Measurements from ENCODE around the gene RASSF5. TPM values are rescaled to one million over a fixed set of nuclear protein-coding genes. Genes with fewer than 3 reads are reported as not detected.

RASSF5 gene
- total and polyA plus RNA-seq, 2 of the 13 experiments (the other 11 are each of a cell fraction or from before 2014, with no cell fraction given) = 0.18 to 0.40 TPM

DNA sequence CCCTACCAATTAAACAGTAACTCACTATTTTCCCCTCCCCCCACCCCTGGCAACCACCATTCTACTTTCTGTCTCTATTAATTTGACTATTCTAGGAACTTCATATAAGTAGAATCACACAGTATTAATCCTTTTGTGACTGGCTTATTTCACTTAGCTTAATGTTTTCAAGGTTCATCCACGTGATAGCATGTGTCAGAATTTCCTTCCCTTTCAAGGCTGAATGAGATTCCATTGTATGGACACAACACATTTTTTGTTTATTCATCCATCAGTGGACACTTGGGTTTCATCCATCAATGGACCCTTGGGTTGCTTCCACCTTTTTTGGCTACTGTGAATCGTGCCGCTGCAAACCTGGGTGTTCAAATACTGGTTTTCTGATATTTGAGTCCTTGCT, 63.2 kb downstream of the RASSF5 start (continued):
- no peak for TF ChIP-seq TBL1XR1 (IDR thresholded peaks at IDR 0.05; ENCODE audit: borderline replicate concordance, low read length, partially characterized antibody)

DNA sequence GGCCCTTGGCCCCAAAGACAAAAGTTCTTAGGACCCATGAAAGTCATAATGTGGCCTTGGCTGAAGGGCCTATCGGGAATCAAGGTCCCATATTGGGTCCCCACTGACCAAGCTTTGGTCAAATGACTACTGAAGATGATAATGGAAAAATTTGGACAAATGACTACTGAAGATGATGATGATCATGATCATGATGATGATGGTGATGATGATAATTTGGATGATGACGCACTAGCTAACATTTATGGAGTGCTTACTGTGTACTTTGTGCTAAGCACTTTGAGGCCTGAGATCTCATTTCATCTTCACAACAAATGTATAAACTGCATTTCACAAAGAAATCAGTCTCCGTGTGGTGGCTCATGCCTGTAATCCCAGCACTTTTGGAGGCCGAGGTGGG, 65.5 kb downstream of the RASSF5 start:
- ATAC-seq (no peak), DNase-seq (ENCODE audit: low spot score) (no peak), FAIRE-seq (no peak)
- Histone ChIP-seq H3K4me1 (ENCODE audit: insufficient read depth, low read length) (no peaks in the 10 kb centered on the region), H2AFZ (ENCODE audit: low read length) (no peak overlapping the region), H3K9ac (ENCODE audit: insufficient read depth, low read depth, low read length) (no peak overlapping the region), H3K4me2 (ENCODE audit: low read depth, low read length) (no peak overlapping the region), H3K27me3 (ENCODE audit: control insufficient read depth in 1 of 2, insufficient read depth in 2 of 2, low read length in 2 of 2) (no peaks in the 10 kb centered on the region), H3K27ac (ENCODE audit: extremely low read length, insufficient read depth, low read length) (no peak overlapping the region), H3K4me3 (replicated peaks in 1 of 3; ENCODE audit: insufficient read depth in 1 of 3, low read depth in 2 of 3, low read length in 3 of 3) (no peak overlapping the region), H3K36me3 (replicated peaks in 1 of 2; ENCODE audit: control insufficient read depth in 1 of 2, insufficient read depth in 2 of 2, low read length in 2 of 2) (no peaks in the 10 kb centered on the region), H4K20me1 (ENCODE audit: insufficient read depth, low read length) (no peaks in the 10 kb centered on the region), H3K79me2 (ENCODE audit: insufficient read depth, low read length) (no peaks in the 10 kb centered on the region), H3K9me3 (ENCODE audit: low read length) (no peaks in the 10 kb centered on the region)
- POLR2A ChIA-PET = no interaction called here
- TF ChIP-seq PHF8 (CRISPR knock-in tag; IDR thresholded peaks at IDR 0.05) (no peak), CREB1 (IDR thresholded peaks at IDR 0.05) (peak; percentile 51), CREB1 (CRISPR knock-in tag; IDR thresholded peaks at IDR 0.05) (no peak)
- BruUV-seq (replicated peaks) = no TSS peak
- WGBS (ENCODE audit: low lambda C conversion rate) = 72% methylated on average over 4 of the region's 4 CpGs
- intact Hi-C loops (cut with micrococcal nuclease; ENCODE audit: unreplicated experiment) = no loop called here
- in situ Hi-C loops (cut with HindIII; ENCODE audit: extremely low pct_ligation_motif_present, low pct_unique_long_range_greater_than_20kb) = no loop called here
- CTCF ChIA-PET (ENCODE audit: low intra/inter-chr PET ratio, low total read pairs) = no interaction called here

DNA sequence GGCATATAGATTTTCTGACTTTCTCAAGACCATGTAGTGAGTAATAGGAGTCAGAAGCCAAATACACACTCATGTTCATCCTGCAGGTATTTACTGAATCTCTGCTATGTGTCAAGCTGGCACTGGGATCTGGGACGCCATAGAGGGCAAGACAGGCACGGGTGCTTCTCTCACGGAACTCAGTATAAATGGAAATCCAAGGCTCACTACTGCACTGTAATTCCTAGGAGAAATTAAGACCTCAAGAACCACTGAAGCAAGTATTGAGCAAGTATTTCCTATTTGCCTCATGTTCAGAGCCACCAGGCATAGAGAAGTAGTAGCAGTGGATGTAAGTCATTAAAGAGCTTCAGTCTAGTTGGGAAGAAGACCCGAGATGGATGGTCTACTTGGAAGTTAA, 66.0 kb downstream of the RASSF5 start:
- intact Hi-C loops (cut with micrococcal nuclease; ENCODE audit: unreplicated experiment) = no loop called here
- FAIRE-seq (no peak), DNase-seq (ENCODE audit: low spot score) (no peak), ATAC-seq (no peak)
- Histone ChIP-seq H3K27ac (ENCODE audit: extremely low read length, insufficient read depth, low read length) (no peak overlapping the region), H3K79me2 (ENCODE audit: insufficient read depth, low read length) (no peaks in the 10 kb centered on the region), H3K27me3 (ENCODE audit: control insufficient read depth in 1 of 2, insufficient read depth in 2 of 2, low read length in 2 of 2) (no peaks in the 10 kb centered on the region), H3K36me3 (replicated peaks in 1 of 2; ENCODE audit: control insufficient read depth in 1 of 2, insufficient read depth in 2 of 2, low read length in 2 of 2) (no peaks in the 10 kb centered on the region), H3K9ac (ENCODE audit: insufficient read depth, low read depth, low read length) (no peak overlapping the region), H3K4me3 (replicated peaks in 1 of 3; ENCODE audit: insufficient read depth in 1 of 3, low read depth in 2 of 3, low read length in 3 of 3) (no peak overlapping the region), H3K4me2 (ENCODE audit: low read depth, low read length) (no peak overlapping the region), H3K4me1 (ENCODE audit: insufficient read depth, low read length) (no peaks in the 10 kb centered on the region), H2AFZ (ENCODE audit: low read length) (no peak overlapping the region), H4K20me1 (ENCODE audit: insufficient read depth, low read length) (no peaks in the 10 kb centered on the region), H3K9me3 (ENCODE audit: low read length) (no peaks in the 10 kb centered on the region)
- POLR2A ChIA-PET = no interaction called here
- no TSS peak for BruUV-seq (replicated peaks)
- 47% methylated on average over 4 of the region's 4 CpGs for WGBS (ENCODE audit: low lambda C conversion rate)
- no peak for TF ChIP-seq MZF1 (CRISPR knock-in tag; IDR thresholded peaks at IDR 0.05; ENCODE audit: borderline replicate concordance)
- no peak for TF ChIP-seq HMG20B (CRISPR knock-in tag; conservative IDR thresholded peaks at IDR 0.05)
- no peak for TF ChIP-seq ZNF788 (CRISPR knock-in tag; IDR thresholded peaks at IDR 0.05; ENCODE audit: borderline replicate concordance)
- TF ChIP-seq SMC3 (IDR thresholded peaks at IDR 0.05; ENCODE audit: low read length) = no peak
- TF ChIP-seq, protein P1, sequence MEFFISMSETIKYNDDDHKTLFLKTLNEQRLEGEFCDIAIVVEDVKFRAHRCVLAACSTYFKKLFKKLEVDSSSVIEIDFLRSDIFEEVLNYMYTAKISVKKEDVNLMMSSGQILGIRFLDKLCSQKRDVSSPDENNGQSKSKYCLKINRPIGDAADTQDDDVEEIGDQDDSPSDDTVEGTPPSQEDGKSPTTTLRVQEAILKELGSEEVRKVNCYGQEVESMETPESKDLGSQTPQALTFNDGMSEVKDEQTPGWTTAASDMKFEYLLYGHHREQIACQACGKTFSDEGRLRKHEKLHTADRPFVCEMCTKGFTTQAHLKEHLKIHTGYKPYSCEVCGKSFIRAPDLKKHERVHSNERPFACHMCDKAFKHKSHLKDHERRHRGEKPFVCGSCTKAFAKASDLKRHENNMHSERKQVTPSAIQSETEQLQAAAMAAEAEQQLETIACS (CRISPR knock-in tag; IDR thresholded peaks at IDR 0.05) = no peak
- no peak for TF ChIP-seq MXI1 (IDR thresholded peaks at IDR 0.05; ENCODE audit: borderline replicate concordance, low read depth, low read length)
- TF ChIP-seq, protein P2, sequence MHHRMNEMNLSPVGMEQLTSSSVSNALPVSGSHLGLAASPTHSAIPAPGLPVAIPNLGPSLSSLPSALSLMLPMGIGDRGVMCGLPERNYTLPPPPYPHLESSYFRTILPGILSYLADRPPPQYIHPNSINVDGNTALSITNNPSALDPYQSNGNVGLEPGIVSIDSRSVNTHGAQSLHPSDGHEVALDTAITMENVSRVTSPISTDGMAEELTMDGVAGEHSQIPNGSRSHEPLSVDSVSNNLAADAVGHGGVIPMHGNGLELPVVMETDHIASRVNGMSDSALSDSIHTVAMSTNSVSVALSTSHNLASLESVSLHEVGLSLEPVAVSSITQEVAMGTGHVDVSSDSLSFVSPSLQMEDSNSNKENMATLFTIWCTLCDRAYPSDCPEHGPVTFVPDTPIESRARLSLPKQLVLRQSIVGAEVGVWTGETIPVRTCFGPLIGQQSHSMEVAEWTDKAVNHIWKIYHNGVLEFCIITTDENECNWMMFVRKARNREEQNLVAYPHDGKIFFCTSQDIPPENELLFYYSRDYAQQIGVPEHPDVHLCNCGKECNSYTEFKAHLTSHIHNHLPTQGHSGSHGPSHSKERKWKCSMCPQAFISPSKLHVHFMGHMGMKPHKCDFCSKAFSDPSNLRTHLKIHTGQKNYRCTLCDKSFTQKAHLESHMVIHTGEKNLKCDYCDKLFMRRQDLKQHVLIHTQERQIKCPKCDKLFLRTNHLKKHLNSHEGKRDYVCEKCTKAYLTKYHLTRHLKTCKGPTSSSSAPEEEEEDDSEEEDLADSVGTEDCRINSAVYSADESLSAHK (CRISPR knock-in tag; IDR thresholded peaks at IDR 0.05; ENCODE audit: borderline replicate concordance) = no peak
- TF ChIP-seq, protein P3, sequence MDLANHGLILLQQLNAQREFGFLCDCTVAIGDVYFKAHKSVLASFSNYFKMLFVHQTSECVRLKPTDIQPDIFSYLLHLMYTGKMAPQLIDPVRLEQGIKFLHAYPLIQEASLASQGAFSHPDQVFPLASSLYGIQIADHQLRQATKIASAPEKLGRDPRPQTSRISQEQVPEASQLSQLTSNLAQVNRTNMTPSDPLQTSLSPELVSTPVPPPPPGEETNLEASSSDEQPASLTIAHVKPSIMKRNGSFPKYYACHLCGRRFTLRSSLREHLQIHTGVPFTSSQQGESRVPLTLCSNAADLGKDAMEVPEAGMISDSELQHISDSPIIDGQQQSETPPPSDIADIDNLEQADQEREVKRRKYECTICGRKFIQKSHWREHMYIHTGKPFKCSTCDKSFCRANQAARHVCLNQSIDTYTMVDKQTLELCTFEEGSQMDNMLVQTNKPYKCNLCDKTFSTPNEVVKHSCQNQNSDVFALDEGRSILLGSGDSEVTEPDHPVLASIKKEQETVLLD (CRISPR knock-in tag; IDR thresholded peaks at IDR 0.05; ENCODE audit: low read depth) = no peak
- no peak for TF ChIP-seq ZMYM2 (CRISPR knock-in tag; IDR thresholded peaks at IDR 0.05)
- TF ChIP-seq ZNF17 (CRISPR knock-in tag; IDR thresholded peaks at IDR 0.05) = no peak
- CTCF ChIA-PET (ENCODE audit: low intra/inter-chr PET ratio, low total read pairs) = no interaction called here
- in situ Hi-C loops (cut with HindIII; ENCODE audit: extremely low pct_ligation_motif_present, low pct_unique_long_range_greater_than_20kb) = no loop called here
